Esophagus squamous epithelium (tissue), 4 donors: ENCODE results near the gene CAMTA1.

ENCODE experiments used
- POLR2A ChIP-seq, 4 donors: fragments of 450-650 bp; IDR thresholded peaks; one replicate each; pipeline ENCODE4 v1.6.1; 2017; ENCODE audit warnings: antibody characterized with exemption in 4 of 4, mild to moderate bottlenecking in 4 of 4, moderate library complexity in 3 of 4
- TF ChIP-seq, protein P1 (sequence below), 6 experiments: fragments of 450-650 bp in 4 of 6; fragments of 200-600 bp in 2 of 6; sonication (generic) in 2 of 6; IDR thresholded peaks; one replicate each; pipeline ENCODE4 v1.5.1; 2016 to 2019; ENCODE audit warnings: antibody characterized with exemption in 6 of 6, mild to moderate bottlenecking in 4 of 6, moderate library complexity in 4 of 6

DNA sequence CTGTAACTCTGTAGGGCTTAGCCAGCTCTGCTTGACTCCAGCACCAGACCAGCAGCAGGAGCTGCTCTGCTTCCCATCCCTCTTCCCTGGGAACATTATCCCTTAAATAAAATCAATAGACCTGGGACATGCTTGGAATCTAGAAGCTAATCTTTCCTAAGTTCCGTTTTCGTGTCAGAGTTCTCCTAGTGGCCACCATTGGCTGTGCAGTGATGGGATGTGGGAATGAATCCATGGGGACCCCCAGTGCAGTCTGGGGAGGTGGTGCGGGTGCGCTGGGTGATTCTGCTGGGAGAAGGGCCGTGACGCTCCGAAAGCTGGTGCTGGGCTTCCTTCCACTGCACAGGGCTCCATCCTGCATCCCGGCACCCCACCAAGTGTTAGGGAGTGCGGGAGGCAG is 202.7 kb downstream of the CAMTA1 start:
- TF ChIP-seq, protein P1, sequence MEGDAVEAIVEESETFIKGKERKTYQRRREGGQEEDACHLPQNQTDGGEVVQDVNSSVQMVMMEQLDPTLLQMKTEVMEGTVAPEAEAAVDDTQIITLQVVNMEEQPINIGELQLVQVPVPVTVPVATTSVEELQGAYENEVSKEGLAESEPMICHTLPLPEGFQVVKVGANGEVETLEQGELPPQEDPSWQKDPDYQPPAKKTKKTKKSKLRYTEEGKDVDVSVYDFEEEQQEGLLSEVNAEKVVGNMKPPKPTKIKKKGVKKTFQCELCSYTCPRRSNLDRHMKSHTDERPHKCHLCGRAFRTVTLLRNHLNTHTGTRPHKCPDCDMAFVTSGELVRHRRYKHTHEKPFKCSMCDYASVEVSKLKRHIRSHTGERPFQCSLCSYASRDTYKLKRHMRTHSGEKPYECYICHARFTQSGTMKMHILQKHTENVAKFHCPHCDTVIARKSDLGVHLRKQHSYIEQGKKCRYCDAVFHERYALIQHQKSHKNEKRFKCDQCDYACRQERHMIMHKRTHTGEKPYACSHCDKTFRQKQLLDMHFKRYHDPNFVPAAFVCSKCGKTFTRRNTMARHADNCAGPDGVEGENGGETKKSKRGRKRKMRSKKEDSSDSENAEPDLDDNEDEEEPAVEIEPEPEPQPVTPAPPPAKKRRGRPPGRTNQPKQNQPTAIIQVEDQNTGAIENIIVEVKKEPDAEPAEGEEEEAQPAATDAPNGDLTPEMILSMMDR (IDR thresholded peaks at IDR 0.05), result no peak
- no peak for TF ChIP-seq POLR2A (IDR thresholded peaks at IDR 0.05)
